Fibroblast of skin of scalp (primary cell): ENCODE results near the gene PLEKHM1. TPM values are rescaled to one million over a fixed set of nuclear protein-coding genes. Genes with fewer than 3 reads are reported as not detected.
"Not testable (repeated sequence)": the region's sequence is repeated elsewhere in the genome, so short reads cannot be mapped to it uniquely, and the experiment has no call there.

Source experiments
- DNase-seq: peaks from one replicate; pipeline ENCODE4 v3.0.0-alpha.2; 2013
- polyA plus RNA-seq, 2 experiments: library from polyadenylated mRNA; unstranded; fragments of 120-200 nt; gene quantifications; one replicate each; pipeline ENCODE4 v1.2.1, GENCODE V29; 2013; ENCODE audit not compliant: insufficient read length in 2 of 2

PLEKHM1 gene
- polyA plus RNA-seq (2013, experiment 1 of 2; ENCODE audit: insufficient read length): 15.7 TPM
- polyA plus RNA-seq (2013, experiment 2 of 2; ENCODE audit: insufficient read length): 19.3 TPM

DNA sequence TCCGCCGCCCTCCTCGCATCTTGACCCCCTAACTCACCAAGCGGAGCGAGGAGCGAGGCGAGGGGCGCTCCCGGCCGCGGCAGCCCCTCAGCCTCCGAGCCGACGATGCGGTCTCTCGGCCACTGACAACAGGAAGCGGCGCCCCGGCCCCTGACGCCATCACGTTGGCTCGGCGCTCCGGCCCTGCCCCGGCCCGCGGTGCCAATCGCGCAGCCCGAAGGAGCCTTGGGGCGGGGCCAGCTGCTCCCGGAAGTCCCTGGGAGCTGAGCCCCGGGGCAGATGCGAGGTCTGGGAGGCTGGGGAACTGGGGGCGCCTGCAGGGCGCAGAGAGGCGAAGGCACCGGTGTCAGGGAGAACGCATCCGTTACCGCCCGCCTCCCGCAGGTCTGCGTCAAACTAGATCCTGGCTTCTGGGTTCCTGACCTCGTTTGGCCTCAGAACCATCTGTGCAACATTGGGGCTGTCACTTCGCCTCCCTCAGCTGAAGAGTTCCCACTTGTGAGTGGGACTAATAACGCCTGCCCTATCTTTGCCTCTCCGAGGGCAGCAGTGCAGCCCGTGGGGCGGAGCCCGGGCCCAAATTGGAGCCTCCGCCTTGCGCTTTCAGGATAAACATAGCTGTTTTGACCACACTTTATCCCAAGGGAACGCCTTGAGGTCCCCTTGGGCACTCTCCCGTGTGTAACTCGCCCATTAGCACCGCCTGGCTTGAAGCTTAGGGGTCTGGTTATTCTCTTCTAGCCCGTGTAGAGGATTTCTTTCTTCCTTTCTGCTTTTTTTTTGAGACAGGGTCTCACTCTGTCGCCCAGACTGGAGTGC lies at the start of gene PLEKHM1:
Gene PLEKHM1 (minus strand): TSS at position 107 of the 819 bp plus-strand sequence. CDS start 8,237 bp downstream, outside the sequence.
- peak; percentile 79 for DNase-seq

DNA sequence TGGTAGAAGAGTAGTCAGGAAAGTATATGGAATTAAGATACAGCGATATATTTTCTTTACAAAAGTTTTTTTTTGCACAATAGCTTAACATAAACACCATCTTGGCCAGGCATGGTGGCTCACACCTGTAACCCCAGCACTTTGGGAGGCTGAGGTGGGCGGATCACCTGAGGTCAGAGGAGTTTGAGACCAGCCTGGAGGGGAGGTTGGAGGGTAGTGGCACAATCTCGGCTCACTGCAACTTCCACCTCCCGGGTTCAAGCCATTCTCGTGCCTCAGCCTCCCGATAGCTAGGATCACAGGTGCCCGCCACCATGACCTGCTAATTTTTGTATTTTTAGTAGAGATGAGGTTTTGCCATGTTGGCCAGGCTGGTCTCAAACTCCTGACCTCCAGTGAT lies 47.6 kb upstream of the PLEKHM1 start:
- DNase-seq: not testable (repeated sequence)

DNA sequence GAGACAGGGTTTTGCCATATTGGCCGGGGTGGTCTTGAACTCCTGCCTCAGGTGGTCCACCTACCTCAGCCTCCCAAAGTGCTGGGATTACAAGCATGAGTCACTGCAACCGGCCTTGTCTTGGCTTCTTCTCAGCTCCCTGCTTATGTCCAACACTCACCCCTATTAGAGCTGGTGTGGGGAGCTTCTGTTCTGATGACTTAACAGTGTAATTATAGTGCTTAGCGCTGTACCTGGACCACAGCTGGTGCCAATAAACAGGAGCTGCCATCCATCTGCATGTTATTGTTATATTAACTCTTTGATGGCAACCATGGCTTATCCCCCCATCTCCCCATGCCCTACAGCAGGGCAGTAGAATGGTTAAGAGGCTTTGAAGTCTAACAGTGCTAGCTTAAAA lies 15.6 kb upstream of the PLEKHM1 start:
- DNase-seq: not testable (repeated sequence)

DNA sequence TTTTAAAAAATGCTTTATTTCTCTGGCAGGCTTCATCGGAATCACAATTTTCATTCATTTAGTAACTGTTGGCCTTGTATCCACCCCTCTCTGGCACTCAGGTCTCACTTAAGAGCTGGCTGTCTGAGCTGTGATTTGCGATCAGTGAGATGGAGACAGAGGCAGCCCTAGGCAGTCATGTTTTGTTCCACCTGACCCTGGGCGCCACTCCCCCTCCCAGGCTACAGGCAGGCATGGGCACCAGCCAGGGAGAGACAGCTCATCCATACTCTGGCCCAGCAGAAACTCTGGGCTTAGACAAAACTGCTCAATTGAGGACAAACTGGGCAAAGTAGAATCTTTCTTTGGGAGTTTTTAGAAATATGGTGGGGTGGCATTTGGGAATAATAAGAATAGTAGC lies 14.7 kb upstream of the PLEKHM1 start:
- not testable (repeated sequence) for DNase-seq

DNA sequence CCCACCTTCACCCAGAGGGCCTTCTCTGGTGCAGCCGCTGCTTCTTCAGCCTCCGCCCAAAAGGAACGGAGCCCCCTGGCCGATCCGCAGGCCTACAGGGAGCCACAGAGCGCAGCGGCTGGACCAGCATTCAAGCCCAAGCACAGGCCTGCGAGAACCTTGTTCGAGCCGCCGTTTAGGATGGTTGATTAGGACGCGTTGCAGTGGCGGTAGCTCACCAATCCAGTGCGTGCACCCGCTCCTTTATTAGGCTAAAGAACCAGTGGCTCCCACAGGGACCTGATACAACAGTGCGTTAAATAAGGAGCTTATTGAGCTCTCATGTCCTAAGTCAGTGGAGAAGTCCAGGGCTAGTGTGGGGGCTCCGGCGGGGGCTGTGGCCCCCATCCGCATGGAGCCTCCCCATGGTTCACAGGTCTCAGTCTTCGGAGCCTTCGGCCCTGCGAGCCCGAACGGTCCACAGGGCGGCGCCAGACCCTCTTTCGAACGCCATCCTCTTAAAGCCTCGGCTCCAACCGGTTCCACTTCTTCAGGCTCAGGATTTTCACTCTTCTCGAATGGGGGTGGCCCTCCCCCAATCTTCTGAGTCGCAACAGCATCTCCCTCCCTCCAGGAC lies 10.7 kb upstream of the PLEKHM1 start:
- not testable (repeated sequence) for DNase-seq

DNA sequence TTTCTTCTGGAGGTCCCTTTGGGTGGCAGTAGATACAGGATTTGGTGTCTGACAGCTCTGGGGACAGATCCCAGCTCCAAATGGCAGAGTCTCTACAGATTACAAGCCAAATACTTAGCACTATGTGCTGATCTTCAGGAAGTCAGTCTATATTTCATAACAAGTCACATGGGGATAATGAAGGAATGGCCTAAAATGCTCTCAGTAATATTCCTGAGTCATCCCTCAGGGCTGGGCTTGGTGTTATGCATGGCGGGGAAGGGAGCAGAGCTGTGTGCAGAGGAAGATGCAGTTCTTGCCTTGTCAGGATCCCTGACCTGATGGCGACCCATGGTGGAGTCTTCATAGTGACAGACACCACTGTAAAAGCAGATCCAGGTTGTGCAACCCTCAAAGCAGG lies 10.0 kb upstream of the PLEKHM1 start:
- DNase-seq: not testable (repeated sequence)

DNA sequence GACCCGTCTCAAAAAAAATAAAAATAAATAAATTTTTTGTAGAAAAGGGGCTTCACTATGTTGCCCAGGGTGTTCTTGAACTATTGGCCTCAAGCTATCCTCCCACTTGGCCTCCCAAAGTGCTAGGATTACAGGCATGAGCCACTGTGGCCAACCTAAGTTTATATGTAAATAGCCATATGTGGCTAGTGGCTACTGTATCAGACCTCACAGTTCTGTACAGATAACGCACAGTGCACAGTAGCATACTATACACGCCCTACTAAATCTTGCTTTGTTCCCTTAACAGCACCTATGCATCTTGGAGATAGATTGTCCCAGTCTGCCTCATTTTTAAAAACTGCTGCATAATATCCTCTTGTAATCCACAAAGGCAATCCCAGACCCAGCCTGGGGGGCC lies 8.7 kb upstream of the PLEKHM1 start:
- not testable (repeated sequence) for DNase-seq

DNA sequence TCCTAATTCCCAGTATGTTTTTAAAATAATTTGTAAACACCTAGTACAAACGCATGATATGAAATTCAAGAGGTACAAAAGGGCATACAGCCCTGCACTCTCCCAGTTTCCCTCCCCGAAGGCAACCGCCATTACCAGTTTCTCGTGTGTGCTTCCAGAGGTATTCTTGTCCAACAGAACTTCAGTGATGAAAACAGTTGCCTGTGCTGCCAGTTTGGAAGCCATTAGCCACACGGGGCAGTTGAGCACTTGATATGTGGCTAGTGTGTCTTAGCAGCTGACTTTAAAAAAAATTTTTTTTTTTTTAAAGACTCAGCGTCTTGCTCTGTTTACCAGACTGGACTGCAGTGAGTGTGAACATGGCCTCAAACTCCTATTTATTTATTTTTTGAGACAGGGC lies 7.9 kb upstream of the PLEKHM1 start:
- DNase-seq: not testable (repeated sequence)

DNA sequence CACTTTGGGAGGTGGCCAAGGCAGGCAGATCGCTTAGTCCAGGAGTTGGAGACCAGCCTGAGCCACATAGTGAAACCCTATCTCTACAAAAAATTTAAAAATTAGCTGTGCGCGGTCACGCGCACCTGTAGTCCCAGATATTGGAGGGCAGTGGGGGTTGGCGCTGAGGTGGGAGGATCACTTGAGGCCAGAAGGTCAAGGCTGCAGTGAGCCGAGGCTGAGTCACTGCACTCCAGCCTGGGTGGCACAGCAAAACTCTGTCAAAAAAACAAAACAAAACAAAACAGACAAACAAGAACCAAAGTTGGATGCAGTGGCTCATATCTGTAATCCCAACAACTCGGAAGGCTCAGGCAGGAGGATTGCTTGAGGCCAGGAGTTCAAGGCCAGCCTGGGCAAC lies 6.9 kb upstream of the PLEKHM1 start:
- not testable (repeated sequence) for DNase-seq

DNA sequence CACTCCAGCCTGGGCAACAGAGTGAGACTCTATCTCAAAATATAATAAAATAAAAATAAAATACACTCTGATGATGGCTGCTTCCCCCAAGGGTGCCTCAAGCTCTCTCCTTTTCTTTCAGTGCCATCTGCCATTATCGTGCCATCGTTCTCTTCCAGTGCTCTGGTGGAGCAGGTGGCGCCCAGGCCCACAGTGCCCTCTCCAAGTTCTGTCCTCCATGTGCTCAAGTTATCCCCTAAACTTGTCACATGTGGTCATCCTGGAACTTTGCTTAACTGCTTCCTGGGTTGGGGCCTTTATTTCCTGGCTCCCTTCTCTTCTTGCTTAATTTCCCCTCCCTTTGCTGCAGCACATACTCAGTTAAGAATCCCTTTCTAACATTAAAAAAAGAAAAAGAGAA lies 6.0 kb upstream of the PLEKHM1 start:
- DNase-seq: not testable (repeated sequence)

DNA sequence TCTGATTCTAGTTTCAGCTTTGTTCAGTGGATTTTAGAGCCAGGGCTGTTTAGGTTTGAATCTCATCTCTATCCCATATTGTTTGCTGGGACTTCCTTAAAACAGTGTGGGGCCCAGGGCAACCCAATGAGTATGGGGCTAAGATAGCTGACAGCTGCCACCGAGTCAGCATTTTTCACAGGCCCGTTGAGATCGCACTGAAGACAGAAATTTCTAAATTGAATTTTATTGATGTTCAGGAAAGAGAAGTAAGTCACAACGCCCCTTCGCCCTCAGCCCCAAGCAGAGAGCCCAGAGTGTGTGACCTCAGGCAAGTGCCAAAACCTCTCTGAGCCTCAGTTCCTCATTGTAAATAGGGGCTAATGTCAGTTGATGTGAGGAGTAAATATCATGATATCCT lies 4.0 kb upstream of the PLEKHM1 start:
- DNase-seq: not testable (repeated sequence)

DNA sequence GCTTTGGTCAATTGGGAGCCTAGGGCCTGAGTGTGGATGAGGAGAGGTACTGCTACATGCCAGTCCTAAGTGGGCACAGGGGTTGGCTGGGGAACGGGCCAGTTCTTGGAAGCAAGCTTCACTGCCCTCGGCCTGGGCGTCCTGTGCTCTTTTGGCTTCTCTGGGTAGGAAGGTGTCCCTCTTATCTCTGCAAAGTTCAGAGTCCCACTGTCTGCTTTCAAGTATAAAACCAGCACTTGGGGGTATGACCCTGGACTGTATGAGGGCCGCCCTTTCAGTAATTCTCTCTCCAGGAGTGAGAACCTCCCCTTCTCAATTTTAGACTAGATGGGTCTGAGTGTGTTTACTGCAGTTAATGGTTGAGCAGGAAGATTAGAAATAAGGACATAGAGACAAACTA lies 1.6 kb upstream of the PLEKHM1 start:
- DNase-seq: not testable (repeated sequence)

DNA sequence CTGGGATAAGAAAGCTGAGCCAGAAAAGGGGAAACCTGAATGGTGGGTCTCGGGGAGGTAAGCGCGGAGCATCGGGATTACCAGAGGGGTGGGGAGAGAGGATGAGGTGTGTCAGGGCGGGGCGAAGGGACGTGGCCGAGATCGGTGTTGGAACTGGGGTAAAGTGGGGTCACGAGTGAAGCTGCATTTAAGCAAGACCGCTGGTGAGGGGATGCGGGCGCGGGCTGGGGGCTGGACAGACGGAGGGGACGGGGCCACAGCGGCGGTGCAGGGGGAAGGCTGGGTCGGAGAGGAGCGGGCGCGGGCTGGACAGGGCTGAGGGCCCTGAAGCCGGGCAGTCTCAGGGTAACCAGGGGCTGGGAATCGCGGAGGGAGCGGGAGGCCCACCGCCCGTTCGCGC lies 323 bp downstream of the PLEKHM1 start:
- DNase-seq: not testable (repeated sequence)

DNA sequence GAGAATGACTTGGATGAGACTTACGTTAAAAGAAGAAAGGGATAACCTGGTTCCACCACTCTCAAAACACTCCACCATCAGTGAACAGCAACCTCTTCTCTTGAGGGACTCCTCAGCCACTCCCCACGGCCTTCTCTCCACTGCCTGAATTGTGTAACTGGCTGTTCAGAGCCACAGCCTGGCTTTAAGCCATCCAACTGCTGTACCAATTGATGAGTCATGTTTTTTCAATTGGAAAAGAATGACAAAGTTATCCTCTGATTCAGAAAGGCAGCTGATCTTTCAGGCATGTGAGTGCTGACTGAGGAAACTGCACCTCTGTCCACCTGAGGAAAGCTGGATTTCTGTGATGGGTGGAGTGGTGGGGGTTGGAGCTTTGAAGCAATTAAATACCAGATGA lies 2.8 kb downstream of the PLEKHM1 start:
- peak; percentile 91 for DNase-seq

DNA sequence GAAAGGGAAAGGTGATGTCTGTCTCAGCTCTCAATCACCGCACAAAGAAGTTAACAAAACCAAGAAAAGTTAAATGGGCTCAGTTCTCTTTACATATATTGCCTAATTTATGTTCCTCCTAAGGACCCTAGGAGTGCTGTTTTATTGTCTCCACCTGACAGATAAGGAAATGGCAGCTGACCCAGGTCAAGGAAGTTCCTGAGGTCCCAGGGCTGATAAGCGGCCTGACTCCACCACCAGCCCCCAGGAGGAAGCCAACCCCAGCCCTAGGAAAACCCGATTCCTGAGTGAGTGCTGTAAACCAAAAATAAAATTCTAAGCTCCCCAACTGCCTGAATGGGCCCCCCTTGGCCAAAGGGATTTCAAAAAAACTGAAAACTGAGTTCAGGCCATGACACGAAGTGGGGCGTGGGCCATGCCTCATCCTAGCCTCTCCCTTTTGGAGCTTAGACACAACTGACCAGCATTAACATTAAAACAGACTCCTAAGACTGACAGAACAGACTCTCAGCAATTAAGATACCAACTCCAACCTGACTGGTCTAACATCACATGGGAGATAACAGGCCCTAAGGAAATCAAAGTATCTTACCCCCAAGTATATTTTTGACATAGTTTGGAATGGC lies 6.8 kb downstream of the PLEKHM1 start:
- DNase-seq: not testable (repeated sequence)

DNA sequence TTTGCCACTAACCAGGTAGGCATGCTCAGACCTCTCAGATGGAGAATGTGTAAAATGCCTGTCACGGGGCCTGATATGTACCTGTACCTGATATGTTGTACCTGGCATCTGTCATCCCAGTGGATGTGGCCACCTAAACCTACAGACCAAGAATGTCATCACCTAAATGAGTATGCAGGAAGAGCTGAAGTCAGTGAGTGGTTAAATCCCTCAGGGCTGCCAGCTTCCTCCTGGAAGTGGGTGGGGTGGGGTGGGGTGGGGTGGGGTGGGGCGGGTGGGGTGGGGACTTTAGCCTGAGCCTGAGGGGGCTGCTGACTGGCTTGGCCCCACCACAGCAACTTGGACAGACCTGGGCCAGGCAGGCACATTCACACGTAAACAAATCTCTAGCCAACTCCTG lies 7.3 kb downstream of the PLEKHM1 start:
- not testable (repeated sequence) for DNase-seq

DNA sequence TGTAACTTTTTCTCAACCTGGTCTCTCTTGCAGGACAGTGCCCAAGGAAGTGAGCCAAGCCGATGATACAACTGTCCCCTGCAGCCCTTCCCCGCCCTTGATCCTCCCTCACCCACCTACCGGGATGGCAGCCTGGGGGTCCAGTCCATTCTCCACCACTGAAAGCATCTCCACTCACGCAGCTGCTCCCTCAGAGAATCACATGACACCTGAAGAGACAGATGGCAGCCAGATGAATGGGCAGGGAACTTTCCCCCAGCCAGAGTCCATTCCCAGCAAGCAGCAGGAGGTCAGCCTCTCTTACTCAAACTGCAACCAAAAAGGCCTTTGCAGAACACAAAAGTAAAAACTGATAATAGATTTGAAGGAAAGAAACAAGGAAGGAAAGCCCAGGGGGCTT lies 8.2 kb downstream of the PLEKHM1 start:
- not testable (repeated sequence) for DNase-seq

DNA sequence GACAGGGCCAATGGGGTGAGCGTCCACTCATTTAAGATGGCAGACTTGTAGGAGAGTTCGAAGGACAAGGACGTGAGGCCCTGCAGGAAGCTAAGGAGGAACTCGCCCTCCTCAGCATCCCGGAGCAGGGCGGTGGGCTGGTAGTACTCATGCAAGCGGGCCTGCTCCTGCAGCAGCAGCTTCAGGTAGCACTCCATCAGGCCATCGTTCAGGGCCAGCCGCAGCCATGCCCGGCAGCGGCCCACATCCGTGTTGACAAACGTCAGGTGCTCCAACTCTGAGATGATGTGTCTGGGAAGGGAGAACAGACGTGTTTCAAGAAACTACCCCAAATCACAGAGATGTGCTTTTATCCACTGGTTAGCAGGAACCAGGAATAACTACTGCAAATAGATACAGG lies 15.1 kb downstream of the PLEKHM1 start:
- not testable (repeated sequence) for DNase-seq

DNA sequence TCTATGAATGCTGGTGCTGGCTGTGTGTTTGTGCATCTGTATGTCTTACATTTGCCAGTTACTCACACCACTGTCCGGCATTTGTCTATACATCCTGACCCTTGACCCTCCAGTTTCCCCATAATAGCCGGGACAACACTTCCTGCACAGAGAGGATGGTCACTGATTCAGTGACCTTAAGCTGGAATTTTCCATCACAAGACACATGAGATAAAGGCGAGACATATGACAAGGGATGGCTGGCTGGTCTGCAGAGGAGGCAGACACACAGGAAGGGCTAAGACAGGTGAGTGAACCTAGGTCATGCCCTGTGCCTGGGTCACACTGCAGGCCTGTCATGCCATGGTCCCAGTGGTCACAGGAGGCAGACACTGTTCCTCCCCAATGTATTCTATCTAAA lies 18.3 kb downstream of the PLEKHM1 start:
- DNase-seq: not testable (repeated sequence)

DNA sequence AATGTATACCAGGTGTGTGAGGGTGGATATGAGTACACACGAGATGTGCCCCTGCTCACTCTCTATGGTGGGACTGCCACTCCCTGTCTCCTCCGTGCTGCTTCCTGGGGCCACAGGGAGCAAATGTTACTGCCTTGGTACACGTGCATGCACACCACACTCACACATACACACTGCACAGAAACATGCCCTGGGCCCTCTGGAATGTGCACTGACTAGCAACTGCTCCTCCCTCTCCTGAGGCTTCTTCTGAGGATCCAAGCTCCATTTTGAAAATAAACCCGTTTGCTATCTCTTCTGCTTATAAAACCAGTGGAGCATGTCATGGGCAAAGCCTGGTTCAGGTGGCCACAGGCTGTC lies 21.3 kb downstream of the PLEKHM1 start:
- not testable (repeated sequence) for DNase-seq

DNA sequence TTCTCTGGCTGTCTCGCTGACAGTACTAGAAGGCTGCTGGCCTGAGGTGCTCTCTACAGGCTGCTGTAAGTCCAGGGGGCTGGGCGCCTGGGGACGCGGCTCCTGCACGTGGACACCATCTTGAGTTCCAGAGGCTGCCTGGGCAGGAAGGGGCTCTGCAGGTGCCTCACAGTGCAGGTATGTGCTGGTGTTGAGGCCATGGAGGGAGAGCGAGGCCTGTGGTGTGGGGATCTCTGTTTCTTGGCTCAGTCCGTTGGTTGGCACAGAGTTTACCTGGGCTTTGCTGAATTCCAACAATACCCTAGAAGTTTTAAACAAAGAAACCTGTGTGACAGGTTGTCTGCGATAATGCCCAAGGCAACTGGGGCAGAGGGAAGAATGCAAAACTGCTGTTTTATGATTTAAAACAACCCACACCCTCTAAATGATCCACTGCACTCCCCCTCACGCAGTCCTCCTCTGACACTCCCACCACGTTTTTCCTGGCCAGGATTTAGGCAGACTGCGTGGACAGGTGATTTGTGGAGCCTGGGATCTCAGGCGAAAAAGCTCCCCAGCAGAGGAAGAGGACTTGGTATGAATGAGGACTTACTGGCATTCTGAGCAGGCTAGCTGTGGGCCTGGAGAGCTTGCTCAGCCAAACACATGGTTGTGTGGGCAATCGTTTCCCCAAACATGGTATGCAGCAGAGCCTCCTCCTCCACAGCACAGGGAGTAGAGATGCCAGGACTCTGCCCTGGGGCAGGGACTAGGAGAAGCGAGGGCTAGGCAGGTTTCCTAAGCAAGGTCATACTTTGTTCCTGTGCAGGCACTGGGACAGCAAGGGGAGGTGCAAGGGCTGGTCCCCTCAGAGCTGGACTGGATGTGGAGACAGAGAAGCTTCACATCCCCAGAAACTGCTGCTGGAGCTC lies 22.0 kb downstream of the PLEKHM1 start:
- not testable (repeated sequence) for DNase-seq
